ENCODE results near the gene C1orf210.

The C1orf210 gene

DNA sequence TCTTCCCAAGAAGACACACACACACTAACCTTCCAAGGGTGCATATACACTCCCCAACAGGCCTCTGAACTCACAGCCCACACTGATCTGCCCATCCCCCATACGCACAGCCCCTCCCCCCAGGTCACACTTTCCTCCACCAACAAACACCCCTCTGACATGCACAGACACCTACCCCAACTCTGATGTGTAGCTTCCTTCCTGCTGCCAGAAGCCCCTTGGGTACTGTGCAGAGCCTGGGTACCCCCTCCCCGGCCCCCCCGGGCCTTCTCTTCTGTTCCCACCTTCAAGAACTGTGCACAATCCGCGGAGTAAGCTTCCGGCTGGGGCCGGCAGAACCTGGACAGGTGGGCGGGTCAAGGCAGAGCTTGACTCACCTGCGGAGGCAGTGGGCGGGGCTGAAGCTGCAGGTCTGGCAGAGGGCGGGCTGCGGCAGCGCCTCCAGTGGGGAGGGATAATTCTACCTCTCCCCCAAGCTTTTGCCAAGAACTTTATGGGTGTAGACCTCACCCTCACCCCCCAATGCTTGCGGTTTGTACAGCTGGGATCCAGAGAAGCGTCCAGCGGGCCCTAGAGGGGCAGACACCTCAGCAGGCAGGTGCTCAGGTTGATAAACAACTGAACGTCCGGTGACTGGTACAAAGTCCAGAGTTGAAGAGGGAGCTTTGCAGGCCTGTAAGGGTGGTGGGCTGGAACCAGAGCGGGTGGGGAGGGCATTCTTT lies at the start of gene C1orf210:
TSS of gene C1orf210 (minus strand) at position 313 of the 722 bp plus-strand sequence. CDS start 2,311 bp downstream, outside the sequence.
- peak; percentile 65 for DNase-seq (ENCODE audit: low spot score)

DNA sequence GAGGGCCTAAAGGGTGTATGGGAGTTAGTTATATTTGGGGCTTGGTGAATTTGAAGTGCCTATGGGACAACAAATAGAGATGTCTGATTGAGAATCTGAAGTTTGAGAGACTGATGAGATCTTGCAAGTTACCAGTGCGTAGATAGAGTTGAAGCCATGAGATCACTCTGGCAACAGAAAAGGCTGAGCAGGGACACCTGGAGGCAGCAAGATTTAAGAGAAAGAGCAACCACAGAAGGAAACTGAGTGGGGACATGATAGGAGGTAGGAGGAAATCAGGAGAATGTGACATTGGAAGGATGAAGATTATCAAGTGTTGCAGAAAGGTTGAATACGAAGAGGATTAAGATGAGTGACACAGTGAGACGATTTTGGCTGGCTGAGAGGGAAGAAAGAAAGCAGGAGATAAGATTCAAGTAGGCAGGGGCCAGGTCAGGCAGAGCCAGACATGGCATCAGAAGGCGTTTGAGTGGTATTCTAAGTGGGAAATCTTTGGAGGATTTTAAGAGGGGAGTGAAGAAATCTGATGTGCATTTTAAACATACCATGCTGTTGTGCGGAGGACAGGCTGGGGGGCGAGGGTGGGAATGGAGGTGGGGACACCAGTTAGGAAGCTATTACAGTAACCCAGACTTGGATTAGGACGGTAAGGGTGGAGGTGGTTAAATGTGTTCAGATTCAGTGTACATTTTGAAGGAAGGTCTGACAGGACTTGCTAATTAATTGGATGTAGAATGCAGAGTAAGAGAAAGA lies 49.2 kb upstream of the C1orf210 start:
- DNase-seq (ENCODE audit: low spot score) = no peak

DNA sequence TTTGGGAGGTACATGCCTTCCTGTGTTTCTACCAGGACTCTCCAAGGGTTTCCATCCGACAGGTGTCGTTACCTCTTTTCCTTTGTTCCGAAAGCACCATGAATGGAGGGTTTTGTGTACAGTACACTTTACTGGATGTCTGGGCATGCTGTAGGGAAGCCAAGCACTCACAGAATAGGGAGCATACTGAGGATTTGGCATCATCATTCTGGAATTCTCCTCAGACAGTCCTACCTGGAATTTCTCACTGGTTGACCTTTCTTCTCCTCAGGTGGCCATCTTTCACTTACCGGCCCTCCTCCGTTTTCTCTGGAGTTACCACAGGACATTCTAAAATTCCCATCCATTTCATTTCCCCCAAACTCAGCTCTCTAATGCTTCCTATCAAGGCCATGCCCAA lies 46.3 kb upstream of the C1orf210 start:
- no peak for DNase-seq (ENCODE audit: low spot score)

DNA sequence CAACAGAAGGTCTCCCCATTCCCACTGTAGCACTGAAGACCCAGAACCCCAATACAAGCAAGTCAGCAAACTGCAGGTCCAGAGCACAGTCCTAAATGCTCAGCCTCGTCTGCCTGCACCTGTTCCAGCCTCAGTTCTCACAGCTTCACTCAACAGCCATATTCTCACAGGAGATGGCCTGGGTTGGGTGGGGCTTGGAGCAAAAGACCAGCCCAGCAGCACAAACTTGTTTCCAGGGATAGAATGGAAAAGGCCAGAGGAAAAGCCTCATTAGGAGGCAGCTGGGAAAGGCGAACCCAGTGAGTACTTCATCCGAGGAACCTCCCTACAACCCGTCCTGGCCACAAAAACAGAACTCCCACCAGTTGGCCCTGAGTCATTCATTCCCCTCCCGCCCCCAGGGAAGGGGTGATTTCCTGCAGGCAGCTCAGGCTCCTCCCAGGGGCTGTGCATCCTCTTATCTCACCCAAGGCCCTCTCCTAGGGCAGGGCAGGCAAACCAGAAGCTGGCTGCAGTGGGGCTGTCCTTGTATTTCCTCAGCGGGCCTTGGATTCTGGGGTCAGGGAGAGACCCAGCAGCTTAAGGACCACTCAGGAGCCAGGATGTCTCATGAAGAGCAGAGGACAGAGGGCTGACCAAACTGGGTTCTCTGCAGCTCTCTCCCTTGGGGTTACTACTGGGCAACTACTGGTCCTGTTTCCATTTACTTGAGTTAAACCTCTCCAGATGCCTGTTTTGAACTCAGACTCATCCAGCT lies 44.8 kb upstream of the C1orf210 start:
- no peak for DNase-seq (ENCODE audit: low spot score)

DNA sequence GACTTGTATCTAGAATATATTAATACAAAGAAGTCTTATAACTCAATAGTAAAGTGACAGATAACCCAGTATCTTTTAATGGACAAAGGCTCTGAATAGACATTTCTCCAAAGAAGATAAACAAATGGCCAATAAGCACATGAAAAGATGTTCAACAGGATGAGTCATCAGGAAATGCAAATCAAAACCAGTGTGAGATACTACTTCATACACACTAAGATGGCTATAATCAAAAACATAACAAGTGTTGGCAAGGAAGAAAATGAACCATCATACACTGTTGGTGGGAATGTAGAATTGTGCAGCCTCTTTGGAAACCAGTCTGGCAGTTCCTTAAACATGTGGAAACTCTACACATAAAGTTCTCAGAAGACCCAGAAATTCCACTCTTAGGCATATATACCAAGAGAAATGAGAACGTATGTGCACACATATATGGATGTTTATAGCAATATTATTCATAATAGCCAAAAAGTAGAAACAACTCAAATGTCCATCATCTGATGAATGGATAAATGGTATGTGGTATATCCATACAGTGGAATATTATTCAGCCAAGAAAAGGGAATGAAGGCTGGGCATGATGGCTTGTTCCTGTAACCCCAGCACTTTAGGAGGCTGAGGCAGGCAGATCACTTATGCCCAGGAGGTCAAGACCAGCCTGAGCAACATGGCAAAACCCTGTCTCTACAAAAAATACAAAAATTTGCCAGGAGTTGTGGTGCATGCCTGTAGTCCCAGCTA lies 42.3 kb upstream of the C1orf210 start:
- DNase-seq (ENCODE audit: low spot score) = no peak

DNA sequence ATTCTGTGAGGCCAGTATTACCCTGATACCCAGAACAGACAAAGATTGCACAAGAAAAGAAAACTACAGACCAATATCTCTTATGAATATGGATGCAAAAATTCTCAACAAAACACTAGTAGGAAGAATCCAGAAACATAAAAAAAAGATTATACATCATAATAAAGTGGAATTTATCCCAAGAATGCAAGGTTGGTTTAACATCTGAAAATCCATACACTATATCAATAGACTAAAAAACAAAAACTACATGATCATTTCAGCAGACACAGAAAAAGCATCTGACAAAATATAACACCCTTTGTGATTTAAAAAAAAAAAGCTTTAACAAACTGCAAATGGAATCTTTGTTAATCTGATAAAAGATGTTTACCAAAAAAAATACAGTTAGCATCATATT lies 40.0 kb upstream of the C1orf210 start:
- no peak for DNase-seq (ENCODE audit: low spot score)

DNA sequence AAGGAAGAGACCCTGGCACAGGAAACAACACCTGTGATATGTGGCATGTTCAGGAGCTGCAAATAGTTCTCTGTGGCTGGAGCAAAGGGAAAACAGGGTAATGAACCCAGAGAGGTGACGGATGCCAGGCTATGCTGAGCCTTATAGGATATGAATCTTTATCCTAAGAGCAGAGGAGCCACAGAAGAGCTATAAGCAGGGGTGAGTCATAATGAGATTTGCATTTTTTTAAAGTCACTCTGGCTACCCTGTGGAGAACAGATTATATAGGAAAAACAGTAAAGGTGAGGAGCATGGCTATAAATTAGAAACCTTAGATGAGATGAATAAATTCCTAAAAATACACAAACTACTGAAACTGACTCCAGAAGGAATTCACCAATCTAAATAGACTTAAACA lies 39.4 kb upstream of the C1orf210 start:
- DNase-seq (ENCODE audit: low spot score) = no peak

DNA sequence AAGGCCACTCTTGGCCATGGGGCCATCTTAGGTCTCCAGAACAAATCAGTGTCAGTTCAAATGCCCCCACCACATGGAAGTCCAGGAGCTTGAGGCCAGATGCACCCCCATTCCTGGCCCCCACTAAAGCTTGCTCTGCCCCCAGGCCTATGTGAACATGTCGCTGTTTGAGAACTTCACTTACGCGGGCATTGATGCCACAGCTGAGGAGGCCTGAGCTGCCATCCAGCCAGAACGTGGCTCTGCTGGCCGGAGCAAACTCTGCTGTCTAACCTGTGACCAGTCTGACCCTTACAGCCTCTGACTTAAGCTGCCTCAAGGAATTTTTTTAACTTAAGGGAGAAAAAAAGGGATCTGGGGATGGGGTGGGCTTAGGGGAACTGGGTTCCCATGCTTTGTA lies 37.1 kb upstream of the C1orf210 start:
- DNase-seq (ENCODE audit: low spot score) = no peak

DNA sequence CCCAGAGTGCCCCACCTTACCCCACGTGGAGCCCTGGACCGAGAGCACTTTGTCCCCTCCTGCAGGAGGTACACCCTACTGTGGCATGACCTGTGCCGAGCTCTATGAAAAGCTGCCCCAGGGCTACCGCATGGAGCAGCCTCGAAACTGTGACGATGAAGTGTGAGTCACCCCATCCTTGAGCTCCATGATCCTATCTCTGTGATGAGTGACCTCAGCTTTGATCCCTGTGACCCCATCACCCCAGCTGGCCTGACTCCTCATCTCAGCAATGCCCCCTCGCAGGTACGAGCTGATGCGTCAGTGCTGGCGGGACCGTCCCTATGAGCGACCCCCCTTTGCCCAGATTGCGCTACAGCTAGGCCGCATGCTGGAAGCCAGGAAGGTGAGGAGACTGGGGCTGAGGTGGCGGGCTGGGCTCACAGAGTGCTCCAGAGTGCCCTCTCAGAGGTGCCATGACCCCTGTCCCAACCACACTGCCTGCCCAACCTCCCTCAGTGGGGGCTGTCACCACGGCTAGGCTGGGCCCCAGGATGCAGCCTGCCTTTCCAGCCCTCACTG lies 36.0 kb upstream of the C1orf210 start:
- DNase-seq (ENCODE audit: low spot score) = no peak

DNA sequence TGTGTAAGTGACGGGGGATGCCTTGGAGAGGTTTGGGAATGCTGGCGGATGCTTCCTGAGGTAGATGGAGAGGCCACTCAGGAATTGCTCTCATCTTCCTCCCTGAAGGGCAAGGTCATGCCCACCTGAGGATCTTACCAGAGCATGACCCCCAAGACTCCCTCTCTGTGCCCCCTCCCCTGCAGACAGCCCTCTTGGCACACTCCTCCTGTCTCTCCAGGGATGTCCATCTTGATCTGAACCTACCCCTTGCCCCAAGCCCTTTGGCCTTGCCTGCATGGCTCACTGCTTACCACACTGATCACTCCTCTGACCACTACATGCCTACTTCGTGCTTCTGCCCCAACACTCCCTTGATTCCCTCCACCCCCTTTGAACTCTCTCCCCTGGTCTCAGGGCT lies 34.4 kb upstream of the C1orf210 start:
- DNase-seq (ENCODE audit: low spot score) = no peak

GRCh38 chr1:43319288-43319687 lies 33.9 kb upstream of the C1orf210 start:
- DNase-seq (ENCODE audit: low spot score) = no peak

- DNase-seq (ENCODE audit: low spot score) = no peak
Observed at GRCh38 chr1:43318831-43319230, 33.5 kb upstream of the C1orf210 start.

DNA sequence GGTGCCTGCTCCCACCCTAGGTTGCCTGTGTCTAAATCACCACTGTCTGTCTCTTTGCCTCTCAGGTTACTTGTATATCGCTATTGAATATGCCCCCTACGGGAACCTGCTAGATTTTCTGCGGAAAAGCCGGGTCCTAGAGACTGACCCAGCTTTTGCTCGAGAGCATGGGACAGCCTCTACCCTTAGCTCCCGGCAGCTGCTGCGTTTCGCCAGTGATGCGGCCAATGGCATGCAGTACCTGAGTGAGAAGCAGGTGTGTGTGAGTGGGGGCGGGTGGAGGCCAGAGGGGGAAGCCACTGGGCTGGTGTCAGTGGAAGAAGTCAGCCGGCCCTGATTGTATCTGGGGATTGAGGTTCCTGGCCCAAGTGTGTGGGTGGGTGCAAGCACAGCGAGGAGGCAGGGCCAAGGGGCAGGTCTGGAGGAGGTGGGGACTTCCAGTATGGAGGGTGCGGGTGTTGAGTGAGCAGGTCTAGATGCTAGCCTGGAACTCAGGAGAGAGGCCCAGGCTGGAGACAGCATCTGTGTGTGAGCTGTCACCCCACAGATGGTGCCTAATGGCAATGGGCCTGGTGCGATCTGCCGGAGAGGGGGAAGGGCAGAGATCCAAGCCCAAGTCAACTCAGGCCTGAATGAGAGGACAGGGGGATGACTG lies 32.6 kb upstream of the C1orf210 start:
- DNase-seq (ENCODE audit: low spot score) = no peak

GRCh38 chr1:43316738-43317520 lies 31.5 kb upstream of the C1orf210 start:
- DNase-seq (ENCODE audit: low spot score) = no peak

- no peak for DNase-seq (ENCODE audit: low spot score)
Observed at GRCh38 chr1:43315963-43316737, 30.8 kb upstream of the C1orf210 start.

- DNase-seq (ENCODE audit: low spot score) = no peak
Observed at GRCh38 chr1:43315481-43315880, 30.1 kb upstream of the C1orf210 start.

DNA sequence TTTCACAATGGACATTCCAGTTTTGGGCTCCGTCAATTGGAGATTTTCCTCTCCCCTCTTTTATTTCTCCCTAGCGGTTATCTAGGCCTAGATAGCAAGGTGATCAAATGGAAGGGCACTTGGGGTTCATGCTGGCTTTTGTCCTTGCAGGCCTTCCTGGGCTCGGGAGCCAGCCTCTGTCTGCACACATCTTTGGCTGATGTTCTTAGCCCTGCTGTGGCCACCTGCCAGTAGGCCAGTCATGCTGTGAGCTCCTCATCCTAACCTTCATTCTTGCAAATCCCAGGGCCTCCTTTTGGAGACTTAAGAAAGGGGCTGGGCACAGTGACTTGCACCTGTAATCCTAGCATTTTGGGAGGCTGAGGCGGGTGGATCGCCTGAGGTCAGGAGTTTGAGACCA lies 28.9 kb upstream of the C1orf210 start:
- DNase-seq (ENCODE audit: low spot score) = no peak

- DNase-seq (ENCODE audit: low spot score) = no peak
Observed at GRCh38 chr1:43313771-43314170, 28.4 kb upstream of the C1orf210 start.

DNA sequence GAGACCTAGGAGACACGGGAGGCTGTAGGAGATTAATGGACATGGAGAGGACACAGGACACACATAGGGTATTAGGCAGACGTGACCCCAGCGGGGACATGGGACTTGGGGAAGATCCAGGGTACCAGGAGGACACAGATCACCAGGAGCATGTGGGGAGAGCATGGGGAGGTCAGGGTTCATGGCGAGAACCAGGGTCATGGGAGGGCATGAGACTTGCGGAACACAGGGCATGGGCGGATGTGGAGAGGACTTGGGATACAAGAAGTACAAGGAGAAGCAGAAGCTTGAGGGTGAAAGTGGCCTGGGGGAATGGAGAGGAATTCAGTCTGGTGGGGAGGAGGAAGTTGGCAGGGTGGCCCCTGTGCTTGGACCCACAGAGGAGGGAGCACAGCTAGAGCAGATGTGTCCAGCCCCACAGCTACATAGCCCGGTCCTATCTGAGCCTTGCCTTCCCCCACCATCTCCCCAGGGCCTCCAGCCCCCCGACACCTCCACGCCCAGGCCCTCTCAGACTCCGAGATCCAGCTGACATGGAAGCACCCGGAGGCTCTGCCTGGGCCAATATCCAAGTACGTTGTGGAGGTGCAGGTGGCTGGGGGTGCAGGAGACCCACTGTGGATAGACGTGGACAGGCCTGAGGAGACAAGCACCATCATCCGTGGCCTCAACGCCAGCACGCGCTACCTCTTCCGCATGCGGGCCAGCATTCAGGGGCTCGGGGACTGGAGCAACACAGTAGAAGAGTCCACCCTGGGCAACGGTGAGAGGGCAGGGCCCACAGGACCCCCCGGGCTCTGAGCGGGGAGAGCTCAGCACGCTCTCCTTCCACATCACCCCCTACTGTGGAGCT lies 27.5 kb upstream of the C1orf210 start:
- no peak for DNase-seq (ENCODE audit: low spot score)

All from HuH-7.5 (cell line).